Measurements from ENCODE around the gene RPL36AL.
"Not testable (repeated sequence)": the region's sequence is repeated elsewhere in the genome, so short reads cannot be mapped to it uniquely, and the experiment has no call there.

RPL36AL gene

DNA sequence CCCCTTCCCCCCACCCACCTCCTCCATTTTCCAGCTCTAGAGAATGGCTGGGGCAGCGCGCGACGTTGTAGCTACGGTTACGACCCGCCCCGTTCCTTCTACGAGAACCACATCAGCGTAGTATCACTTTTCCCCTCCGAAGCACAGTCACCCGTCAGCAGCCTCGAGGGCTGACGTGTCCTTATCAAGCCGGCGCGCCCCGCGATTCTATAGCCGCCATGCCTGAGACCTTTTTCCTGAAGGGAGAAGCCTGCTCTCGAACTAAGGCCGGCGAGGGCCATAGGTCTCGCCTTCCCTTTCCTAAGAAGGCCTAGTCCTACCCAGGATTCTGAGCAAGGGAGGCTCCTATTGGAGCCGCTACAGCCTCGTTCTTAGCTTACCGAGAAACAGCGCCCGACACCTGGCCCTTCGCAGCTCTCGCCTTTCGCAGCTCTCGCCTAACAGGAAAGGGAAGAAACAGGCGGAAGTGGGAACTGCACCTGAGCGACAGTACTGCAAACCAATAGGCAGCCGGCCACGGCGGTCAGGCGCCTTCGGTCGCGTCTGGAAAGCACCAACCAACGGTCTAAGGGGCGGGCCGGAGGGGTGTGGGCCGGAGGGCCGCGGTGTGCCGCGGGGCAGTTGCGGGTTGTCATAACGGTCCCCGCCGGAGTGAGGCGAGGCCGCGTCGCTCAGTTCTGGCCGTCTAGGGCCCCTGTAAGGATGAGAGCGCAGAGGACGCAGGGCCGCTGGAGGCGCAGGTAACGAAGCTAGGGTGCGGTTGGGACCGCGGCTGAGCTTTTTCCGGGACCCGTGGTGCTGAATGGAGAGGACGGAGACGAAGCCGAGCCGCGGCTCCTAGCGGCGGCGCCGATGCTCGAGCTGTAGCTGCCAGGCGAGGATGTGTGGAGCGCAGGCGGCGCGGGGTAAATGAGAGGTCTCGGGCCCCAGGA, at the start of gene RPL36AL, which contains the start of gene MGAT2:
Gene RPL36AL (minus strand): TSS at position 445 of the 932 bp plus-strand sequence. CDS start 1,522 bp downstream, outside the sequence.
Gene MGAT2 (plus strand): TSS at position 618 of the 932 bp plus-strand sequence. CDS start 470 bp downstream, outside the sequence.
- peak; percentile 97 for DNase-seq (ENCODE audit: low spot score)

DNA sequence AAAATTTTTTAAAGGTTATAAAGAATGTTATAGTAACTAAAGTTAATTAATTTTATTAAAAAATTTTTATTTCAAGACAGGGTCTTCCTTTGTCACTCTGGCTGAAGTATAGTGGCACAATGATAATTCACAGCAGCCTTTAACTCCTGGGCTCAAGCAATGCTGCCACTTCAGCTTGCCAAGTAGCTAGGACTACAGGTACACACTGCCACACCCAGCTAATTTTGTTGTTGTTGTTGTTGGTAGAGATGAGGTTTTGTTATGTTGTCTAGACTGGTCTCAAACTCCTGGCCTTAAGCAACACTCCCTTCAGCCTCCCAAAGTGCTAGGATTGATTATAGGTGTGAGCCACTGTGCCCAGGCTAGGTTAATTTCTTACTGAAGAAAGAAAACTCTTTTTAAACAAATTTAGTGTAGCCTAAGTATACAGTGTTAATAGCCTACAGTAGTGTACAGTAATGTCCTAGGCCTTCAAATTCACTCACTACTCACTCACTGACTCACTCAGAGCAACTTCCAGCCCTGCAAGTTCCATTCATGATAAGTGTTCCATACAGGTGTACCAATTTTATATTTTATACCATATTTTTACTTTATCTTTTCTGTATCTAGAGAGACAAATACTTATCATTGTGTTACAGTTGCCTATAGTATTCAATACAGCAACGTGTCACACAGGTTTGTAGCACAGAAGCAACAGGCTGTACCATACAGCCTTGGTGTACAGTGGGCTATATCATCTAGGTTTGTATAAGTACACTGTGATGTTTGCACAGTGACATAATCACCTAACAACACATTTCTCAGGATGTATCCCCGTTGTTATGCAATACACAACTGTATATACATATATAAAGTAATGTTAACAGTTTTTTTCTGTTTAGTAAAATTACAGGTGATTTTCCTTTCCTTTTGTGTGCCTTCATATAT, 39.4 kb upstream of the RPL36AL start:
- no peak for DNase-seq (ENCODE audit: low spot score)

- DNase-seq (ENCODE audit: low spot score), result not testable (repeated sequence)
Measured at GRCh38 chr14:49657500-49657899, 37.1 kb upstream of the RPL36AL start.

- DNase-seq (ENCODE audit: low spot score), result no peak
Measured at GRCh38 chr14:49654511-49654910, 34.1 kb upstream of the RPL36AL start.

GRCh38 chr14:49653508-49653907, 33.1 kb upstream of the RPL36AL start:
- no peak for DNase-seq (ENCODE audit: low spot score)

- DNase-seq (ENCODE audit: low spot score), result no peak
Measured at GRCh38 chr14:49642163-49642562, 21.7 kb upstream of the RPL36AL start.

- DNase-seq (ENCODE audit: low spot score), result no peak
Measured at GRCh38 chr14:49641697-49642129, 21.3 kb upstream of the RPL36AL start.

GRCh38 chr14:49640540-49641417, 20.4 kb upstream of the RPL36AL start:
- no peak for DNase-seq (ENCODE audit: low spot score)

DNA sequence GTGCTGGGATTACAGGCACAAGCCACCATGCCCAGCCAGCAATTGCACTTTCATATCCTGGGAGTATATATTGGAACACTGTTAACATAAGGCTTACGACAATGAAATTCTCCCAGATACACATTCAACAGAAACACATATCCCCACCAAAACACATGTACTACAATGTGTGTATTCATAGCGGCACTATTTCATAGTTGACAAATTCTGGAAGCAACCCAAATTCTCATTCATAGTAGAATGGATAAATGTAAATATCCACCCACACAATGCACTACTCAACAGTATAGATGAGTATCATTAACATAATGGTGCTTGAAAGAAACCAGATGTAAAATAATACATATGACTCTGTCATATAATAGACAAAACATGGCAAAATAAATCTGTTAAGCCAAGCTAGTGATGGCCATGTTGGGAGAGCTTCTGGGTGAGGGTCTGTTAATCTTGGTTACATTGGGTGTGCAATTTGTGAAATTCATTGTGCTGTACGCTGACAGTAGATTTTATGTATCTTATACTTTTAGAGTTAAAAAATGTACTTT, 17.2 kb upstream of the RPL36AL start:
- no peak for DNase-seq (ENCODE audit: low spot score)

DNA sequence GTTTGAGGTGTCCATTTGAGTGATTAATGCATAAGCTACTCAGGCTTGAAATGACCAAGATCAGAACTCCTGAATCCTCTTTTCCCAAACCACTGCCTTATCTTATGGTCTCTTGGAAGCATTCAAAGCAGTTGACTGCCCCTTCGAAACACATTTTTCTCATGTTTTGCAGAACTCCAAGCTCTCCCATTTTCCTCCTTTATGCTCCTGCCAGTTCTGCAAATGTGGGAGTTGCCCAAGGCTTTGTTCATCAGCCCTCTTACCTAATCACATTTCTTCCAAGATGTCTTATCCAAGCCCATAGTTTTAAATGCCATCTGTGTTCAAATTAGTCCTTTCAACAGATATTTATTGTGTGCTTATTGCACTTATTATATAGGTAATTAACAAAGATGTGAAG, 16.4 kb upstream of the RPL36AL start:
- no peak for DNase-seq (ENCODE audit: low spot score)

GRCh38 chr14:49634547-49635334, 14.3 kb upstream of the RPL36AL start, which contains the start of gene DNAAF2:
DNAAF2 (minus strand) TSS chr14:49635244; CDS start chr14:49635149, 95 bp downstream.
- DNase-seq (ENCODE audit: low spot score), result peak; percentile 63

GRCh38 chr14:49633640-49634546, 13.5 kb upstream of the RPL36AL start:
- DNase-seq (ENCODE audit: low spot score), result peak; percentile 87

DNA sequence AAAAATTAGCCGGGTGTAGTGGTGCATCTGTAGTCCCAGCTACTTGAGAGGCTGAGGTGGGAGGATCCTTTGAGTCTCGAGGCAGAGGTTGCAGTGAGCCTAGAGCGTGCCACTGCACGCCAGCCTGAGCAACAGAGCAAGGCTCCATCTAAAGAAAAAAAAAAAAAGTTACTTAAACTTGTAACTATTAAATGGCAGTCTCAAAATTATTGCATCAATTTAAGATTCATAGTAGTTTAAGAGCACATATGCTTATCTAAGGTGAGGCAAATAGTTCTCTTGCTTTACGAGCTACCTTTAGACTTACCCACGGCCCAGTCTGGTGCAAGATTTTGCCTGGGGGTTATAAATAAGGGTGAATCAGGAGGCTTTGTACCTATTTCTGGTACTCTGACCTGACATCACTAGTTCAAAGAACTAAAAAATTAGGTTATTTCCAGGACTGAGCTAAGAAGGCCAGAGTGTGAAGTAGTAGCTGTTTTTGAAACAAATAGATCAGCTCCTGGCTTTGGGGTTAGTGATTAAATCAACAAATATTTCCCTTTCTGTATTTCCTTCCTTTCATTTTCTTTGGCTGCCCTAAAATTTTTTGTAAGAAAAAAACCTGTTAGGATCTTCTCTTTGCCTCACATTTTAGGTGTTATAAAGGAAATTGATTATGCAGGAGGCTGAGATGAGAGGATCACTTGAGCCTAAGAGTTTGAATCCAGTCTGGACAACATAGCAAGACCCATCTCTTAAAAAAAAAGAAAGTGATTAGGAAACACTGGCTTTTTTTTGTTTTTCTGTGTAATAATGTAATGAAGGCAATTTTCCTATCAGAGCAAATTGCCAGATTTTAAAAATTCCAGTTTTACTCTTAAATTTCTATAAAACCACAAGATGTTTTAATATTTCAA, 3.8 kb upstream of the RPL36AL start:
- DNase-seq (ENCODE audit: low spot score), result no peak

DNA sequence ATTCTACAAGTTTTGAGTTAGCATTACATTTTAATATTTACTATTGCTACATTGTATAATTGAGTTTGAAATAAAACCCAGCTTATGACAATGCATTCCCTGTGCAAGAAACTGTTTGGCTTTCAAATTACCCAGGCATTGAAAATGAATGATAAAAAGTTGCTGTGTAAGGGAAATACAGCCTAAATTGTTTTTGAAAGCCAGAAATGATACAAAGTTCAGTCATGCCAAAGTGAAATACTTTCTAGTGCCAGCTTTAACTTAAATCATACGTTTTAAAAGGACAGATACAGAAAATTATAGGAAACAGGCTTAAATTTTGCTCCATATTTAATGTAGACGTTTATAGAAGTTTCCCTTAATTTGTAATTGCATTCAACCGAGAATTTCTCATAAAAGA, 3.0 kb upstream of the RPL36AL start:
- no peak for DNase-seq (ENCODE audit: low spot score)

- peak; percentile 18 for DNase-seq (ENCODE audit: low spot score)
Measured at GRCh38 chr14:49622022-49622607, 1.7 kb upstream of the RPL36AL start.

GRCh38 chr14:49621114-49621881, 872 bp upstream of the RPL36AL start:
- DNase-seq (ENCODE audit: low spot score), result peak; percentile 33

- no peak for DNase-seq (ENCODE audit: low spot score)
Measured at GRCh38 chr14:49619730-49620129, 696 bp downstream of the RPL36AL start.

All from hematopoietic multipotent progenitor cell treated with erythropoietin and hydrocortisone succinate and interleukin-3 and kit ligand, for 17 days (in vitro differentiated cells).